Measurements from ENCODE around the gene CEP290.

- TF ChIP-seq, protein P1, sequence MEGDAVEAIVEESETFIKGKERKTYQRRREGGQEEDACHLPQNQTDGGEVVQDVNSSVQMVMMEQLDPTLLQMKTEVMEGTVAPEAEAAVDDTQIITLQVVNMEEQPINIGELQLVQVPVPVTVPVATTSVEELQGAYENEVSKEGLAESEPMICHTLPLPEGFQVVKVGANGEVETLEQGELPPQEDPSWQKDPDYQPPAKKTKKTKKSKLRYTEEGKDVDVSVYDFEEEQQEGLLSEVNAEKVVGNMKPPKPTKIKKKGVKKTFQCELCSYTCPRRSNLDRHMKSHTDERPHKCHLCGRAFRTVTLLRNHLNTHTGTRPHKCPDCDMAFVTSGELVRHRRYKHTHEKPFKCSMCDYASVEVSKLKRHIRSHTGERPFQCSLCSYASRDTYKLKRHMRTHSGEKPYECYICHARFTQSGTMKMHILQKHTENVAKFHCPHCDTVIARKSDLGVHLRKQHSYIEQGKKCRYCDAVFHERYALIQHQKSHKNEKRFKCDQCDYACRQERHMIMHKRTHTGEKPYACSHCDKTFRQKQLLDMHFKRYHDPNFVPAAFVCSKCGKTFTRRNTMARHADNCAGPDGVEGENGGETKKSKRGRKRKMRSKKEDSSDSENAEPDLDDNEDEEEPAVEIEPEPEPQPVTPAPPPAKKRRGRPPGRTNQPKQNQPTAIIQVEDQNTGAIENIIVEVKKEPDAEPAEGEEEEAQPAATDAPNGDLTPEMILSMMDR (IDR thresholded peaks at IDR 0.05; ENCODE audit: poor library complexity): no peak
- TF ChIP-seq EZH2phosphoT487 (IDR thresholded peaks at IDR 0.05; ENCODE audit: low read depth, severe bottlenecking, unreplicated experiment): no peak
These were observed 85.3 kb downstream of the CEP290 start for GRCh38 chr12:88056571-88056970.

All from hepatocyte (in vitro differentiated cells).